Type B pancreatic cell (in vitro differentiated cells): ENCODE data around the gene RBM12. TPM values are rescaled to one million over a fixed set of nuclear protein-coding genes. Genes with fewer than 3 reads are reported as not detected.

Experiments
- DNase-seq: peaks from one replicate; pipeline ENCODE4 v3.0.0; 2021; ENCODE audit warnings: mixed read lengths; ENCODE audit not compliant: unreplicated experiment; ENCODE audit errors: extremely low spot score
- H3K27ac Mint-ChIP-seq: 2 replicates; pipeline ENCODE4 v1.8.0; 2021; ENCODE audit warnings: mild to moderate bottlenecking, mixed read lengths
- H3K27me3 Mint-ChIP-seq: 2 replicates; pipeline ENCODE4 v1.8.0; 2021; ENCODE audit warnings: mixed read lengths
- H3K36me3 Mint-ChIP-seq: 2 replicates; pipeline ENCODE4 v1.8.0; 2021; ENCODE audit warnings: mixed read lengths
- H3K4me1 Mint-ChIP-seq: one replicate; pipeline ENCODE4 v1.8.0; 2021; ENCODE audit warnings: mixed read lengths; ENCODE audit not compliant: unreplicated experiment
- H3K4me3 Mint-ChIP-seq: 2 replicates; pipeline ENCODE4 v1.8.0; 2021; ENCODE audit warnings: mild to moderate bottlenecking, mixed read lengths
- H3K9me3 Mint-ChIP-seq: 2 replicates; pipeline ENCODE4 v1.8.0; 2021; ENCODE audit warnings: mixed read lengths
- CTCF ChIP-seq: fragments of 200-600 bp; sonication (generic); conservative IDR thresholded peaks from 2 replicates; pipeline ENCODE4 v1.5.0; 2021; ENCODE audit warnings: antibody characterized with exemption, mild to moderate bottlenecking
- total RNA-seq: library from RNA; stranded (reverse); gene quantifications from 2 replicates; pipeline ENCODE4 v1.2.1, GENCODE V29; 2021; ENCODE audit warnings: low replicate concordance

The RBM12 gene
- total RNA-seq, 1 donor from 2014 or later: 153 TPM

GRCh38 chr20:35698298-35699126 is 33.8 kb upstream of the RBM12 start:
- no peaks in the 10 kb centered on the region for H3K27me3 Mint-ChIP-seq
- peak overlapping the region; percentile 85 for H3K27ac Mint-ChIP-seq
- peak overlapping the region; percentile 92 for H3K4me3 Mint-ChIP-seq
- H3K36me3 Mint-ChIP-seq: peaks cover 8% of the 10 kb centered on the region
- H3K9me3 Mint-ChIP-seq: no peaks in the 10 kb centered on the region
- H3K4me1 Mint-ChIP-seq: peaks cover 23% of the 10 kb centered on the region
- peak; percentile 45 for DNase-seq
- TF ChIP-seq CTCF: no peak

- Mint-ChIP-seq H3K27me3 (no peaks in the 10 kb centered on the region), H3K4me1 (peaks cover 23% of the 10 kb centered on the region), H3K27ac (no peak overlapping the region), H3K9me3 (no peaks in the 10 kb centered on the region), H3K36me3 (peaks cover 8% of the 10 kb centered on the region), H3K4me3 (peak overlapping the region; percentile 92)
- TF ChIP-seq CTCF: no peak
- DNase-seq: peak; percentile 29
These were observed 33.1 kb upstream of the RBM12 start for GRCh38 chr20:35697696-35698297.

GRCh38 chr20:35695978-35696377 is 31.3 kb upstream of the RBM12 start:
- DNase-seq: peak; percentile 20
- Mint-ChIP-seq H3K36me3 (no peaks in the 10 kb centered on the region), H3K9me3 (no peaks in the 10 kb centered on the region), H3K4me1 (peaks cover 23% of the 10 kb centered on the region), H3K4me3 (no peak overlapping the region), H3K27ac (no peak overlapping the region), H3K27me3 (no peaks in the 10 kb centered on the region)
- TF ChIP-seq CTCF: no peak

- peaks cover 16% of the 10 kb centered on the region for H3K4me1 Mint-ChIP-seq
- no peaks in the 10 kb centered on the region for H3K27me3 Mint-ChIP-seq
These were observed 30.6 kb upstream of the RBM12 start for GRCh38 chr20:35695245-35695749.

GRCh38 chr20:35690265-35690664 is 25.6 kb upstream of the RBM12 start:
- Mint-ChIP-seq H3K9me3 (no peaks in the 10 kb centered on the region), H3K27me3 (no peaks in the 10 kb centered on the region), H3K27ac (no peak overlapping the region), H3K4me3 (no peak overlapping the region), H3K36me3 (peaks cover 18% of the 10 kb centered on the region), H3K4me1 (no peaks in the 10 kb centered on the region)
- peak; percentile 34 for DNase-seq
- no peak for TF ChIP-seq CTCF

More at GRCh38 chr20:35695245-35695749, 30.6 kb upstream of the RBM12 start:
- peaks cover 2% of the 10 kb centered on the region for H3K36me3 Mint-ChIP-seq
- DNase-seq: peak; percentile 40
- no peaks in the 10 kb centered on the region for H3K9me3 Mint-ChIP-seq
- H3K27ac Mint-ChIP-seq: no peak overlapping the region
- H3K4me3 Mint-ChIP-seq: no peak overlapping the region
- TF ChIP-seq CTCF: no peak
